ENCODE data around the gene ZNF497.

DNA sequence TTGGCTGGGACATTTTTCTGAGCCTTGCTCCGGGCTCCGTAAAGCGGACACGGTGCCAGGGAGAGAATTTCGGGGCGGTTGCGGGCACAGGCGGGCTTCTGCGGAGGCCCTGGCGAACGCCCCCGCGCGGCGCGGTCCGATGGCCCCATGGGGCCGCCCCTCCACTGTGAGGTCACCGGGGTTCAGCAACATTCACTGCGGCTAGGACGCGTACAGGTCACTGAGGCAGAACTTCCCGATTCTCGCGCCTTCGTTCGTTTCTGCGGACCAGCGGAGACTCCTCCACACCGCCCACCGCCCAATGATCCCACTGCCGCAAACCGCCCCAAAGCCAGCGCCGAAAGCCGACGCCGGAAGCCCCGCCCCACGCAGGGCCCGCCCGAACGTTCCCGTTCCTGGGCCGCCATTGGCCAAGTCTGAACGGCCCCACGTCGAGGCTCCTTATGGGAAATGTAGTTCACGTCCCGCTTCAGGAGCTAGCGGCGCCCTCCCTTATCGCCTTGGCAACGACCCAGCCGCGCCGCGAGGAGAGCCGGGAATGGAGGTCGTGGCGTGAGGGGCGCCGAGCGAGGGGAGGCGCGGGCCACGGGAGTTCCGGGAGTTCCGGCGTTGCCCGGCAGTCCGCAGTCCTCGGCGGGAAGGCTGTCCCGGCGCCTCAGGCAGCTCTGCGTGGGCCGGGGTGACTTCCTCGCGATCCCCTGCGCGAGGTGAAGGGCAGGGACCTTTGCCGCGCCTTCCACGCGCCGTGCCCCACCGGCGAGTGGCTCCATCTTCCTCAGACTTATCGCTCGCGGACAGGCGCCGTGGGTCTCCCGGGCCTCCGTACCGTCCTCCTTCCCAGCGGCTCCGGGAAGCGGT, 45.8 kb upstream of the ZNF497 start, which contains the start of gene ZNF584:
- no peak for TF ChIP-seq CTCF (IDR thresholded peaks at IDR 0.05)
- TF ChIP-seq EZH2 (IDR thresholded peaks at IDR 0.05; ENCODE audit: borderline replicate concordance, insufficient read depth, low read depth, low read length, poor library complexity, severe bottlenecking): no peak

Measured in B cell (primary cell).